GM18907 (cell line): Measurements from ENCODE around the gene NR2E1.

ENCODE experiments used
- ATAC-seq: cut with Tn5 transposase; IDR thresholded peaks from one replicate; pipeline ENCODE4 v1.9.1; 2021; ENCODE audit warnings: mild to moderate bottlenecking, moderate library complexity; ENCODE audit not compliant: unreplicated experiment

The NR2E1 gene

GRCh38 chr6:108152446-108152845, 13.4 kb upstream of the NR2E1 start:
- ATAC-seq: no peak

- no peak for ATAC-seq
These were observed 9.5 kb upstream of the NR2E1 start for GRCh38 chr6:108156180-108156937.

- no peak for ATAC-seq
These were observed 8.9 kb upstream of the NR2E1 start for GRCh38 chr6:108156938-108157233.

- no peak for ATAC-seq
These were observed 8.4 kb upstream of the NR2E1 start for GRCh38 chr6:108157234-108157980.

GRCh38 chr6:108157981-108158525, 7.8 kb upstream of the NR2E1 start:
- no peak for ATAC-seq

- no peak for ATAC-seq
These were observed 5.8 kb upstream of the NR2E1 start for GRCh38 chr6:108159981-108160380.

GRCh38 chr6:108161724-108162282, 4.0 kb upstream of the NR2E1 start:
- ATAC-seq: no peak

GRCh38 chr6:108163267-108163643, 2.6 kb upstream of the NR2E1 start:
- ATAC-seq: no peak

GRCh38 chr6:108163644-108164542, 1.9 kb upstream of the NR2E1 start:
- no peak for ATAC-seq

- no peak for ATAC-seq
These were observed 1.3 kb upstream of the NR2E1 start for GRCh38 chr6:108164543-108164814.

- ATAC-seq: no peak
These were observed 761 bp upstream of the NR2E1 start for GRCh38 chr6:108164815-108165706.

GRCh38 chr6:108166664-108167448, 1.0 kb downstream of the NR2E1 start:
- ATAC-seq: no peak

GRCh38 chr6:108167449-108168089, 1.7 kb downstream of the NR2E1 start:
- ATAC-seq: no peak

GRCh38 chr6:108168090-108168463, 2.3 kb downstream of the NR2E1 start:
- ATAC-seq: no peak

GRCh38 chr6:108168501-108169463, 3.0 kb downstream of the NR2E1 start:
- ATAC-seq: no peak

- ATAC-seq: no peak
These were observed 3.9 kb downstream of the NR2E1 start for GRCh38 chr6:108169464-108170331.
